NOMO-1 (cell line): ENCODE data around the gene RFTN1.

ENCODE experiments used
- DNase-seq, 2 experiments: peaks; one replicate each; lab custom pipeline; 2025; ENCODE audit not compliant: unreplicated experiment in 2 of 2; lab: John Stamatoyannopoulos, UW

The RFTN1 gene

DNA sequence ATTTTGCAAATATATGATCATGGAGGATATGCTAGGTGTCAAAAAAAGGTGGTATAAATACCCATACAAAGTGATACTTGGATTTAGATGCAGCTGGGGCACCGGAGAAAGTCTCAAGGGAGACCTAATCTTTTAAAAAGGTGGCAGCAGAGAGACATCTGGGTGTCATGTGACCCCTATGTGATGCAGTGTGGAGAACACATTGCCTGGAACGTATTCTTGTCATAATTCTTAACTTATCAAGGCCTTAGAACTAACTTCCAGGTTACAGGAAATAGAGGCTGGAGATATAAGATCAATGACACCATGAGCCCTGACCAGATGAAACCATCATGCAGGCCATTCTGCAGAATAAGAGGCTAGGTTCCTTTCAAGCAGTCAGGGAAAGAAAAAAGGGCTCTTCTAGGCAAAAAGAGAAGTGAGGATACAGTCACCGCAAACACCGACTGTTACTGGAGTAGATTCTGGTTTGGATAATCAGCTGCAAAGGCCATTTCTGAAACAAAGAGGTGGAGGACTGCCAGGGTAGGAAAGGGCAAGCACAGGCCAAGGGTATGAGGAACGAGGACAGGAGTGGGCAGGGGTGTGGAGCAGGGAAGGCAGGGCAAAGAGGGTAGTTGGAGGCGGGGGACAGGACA is 147.9 kb downstream of the RFTN1 start:
- no peak for DNase-seq

- no peak for DNase-seq
Observed at GRCh38 chr3:16364963-16365362, 148.5 kb downstream of the RFTN1 start.

DNA sequence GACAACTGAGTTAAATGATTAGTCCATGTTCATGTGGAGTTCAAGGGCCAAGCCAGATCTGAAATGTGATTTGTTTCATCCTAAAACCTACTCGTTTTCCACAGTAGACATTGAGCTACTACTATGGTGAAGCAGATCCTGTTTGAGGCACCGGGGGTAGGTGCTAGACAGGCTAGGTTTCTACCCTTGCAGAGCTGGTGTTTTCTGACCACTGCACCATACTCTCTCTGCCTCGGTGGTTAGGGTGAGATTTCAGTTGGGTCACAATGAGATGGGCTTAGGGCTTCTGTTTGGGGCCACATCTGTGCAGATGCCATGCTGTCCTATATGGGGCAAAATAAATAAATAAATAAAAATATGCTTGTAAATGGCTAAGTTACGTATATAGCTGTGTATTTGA is 149.2 kb downstream of the RFTN1 start:
- no peak for DNase-seq

GRCh38 chr3:16363636-16364035 is 149.9 kb downstream of the RFTN1 start:
- DNase-seq: no peak

- no peak for DNase-seq
Observed at GRCh38 chr3:16362770-16363169, 150.7 kb downstream of the RFTN1 start.

- DNase-seq: no peak
Observed at GRCh38 chr3:16361087-16361486, 152.4 kb downstream of the RFTN1 start.

DNA sequence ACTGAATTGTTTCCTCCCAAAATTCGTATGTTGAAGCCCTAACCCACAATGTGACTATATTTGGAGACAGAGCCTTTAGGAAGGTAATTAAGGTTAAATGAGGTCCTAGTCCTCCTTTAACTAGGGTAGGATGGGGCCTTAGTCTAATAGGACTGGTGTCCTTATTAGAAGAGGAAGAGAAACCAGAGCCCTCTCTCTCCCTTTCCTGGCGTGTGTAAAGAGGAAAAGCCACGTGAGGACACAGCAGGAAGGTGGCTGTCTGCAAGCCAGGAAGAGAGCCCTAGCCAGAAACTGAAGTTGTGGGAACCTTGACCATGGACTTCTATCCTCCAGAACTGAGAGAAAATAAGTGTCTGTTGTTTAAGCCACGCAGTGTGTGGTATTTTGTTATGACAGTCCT is 154.2 kb downstream of the RFTN1 start:
- peak in 1 of 2 experiments; percentile 4 for DNase-seq

- DNase-seq: no peak
Observed at GRCh38 chr3:16358336-16358735, 155.2 kb downstream of the RFTN1 start.

DNA sequence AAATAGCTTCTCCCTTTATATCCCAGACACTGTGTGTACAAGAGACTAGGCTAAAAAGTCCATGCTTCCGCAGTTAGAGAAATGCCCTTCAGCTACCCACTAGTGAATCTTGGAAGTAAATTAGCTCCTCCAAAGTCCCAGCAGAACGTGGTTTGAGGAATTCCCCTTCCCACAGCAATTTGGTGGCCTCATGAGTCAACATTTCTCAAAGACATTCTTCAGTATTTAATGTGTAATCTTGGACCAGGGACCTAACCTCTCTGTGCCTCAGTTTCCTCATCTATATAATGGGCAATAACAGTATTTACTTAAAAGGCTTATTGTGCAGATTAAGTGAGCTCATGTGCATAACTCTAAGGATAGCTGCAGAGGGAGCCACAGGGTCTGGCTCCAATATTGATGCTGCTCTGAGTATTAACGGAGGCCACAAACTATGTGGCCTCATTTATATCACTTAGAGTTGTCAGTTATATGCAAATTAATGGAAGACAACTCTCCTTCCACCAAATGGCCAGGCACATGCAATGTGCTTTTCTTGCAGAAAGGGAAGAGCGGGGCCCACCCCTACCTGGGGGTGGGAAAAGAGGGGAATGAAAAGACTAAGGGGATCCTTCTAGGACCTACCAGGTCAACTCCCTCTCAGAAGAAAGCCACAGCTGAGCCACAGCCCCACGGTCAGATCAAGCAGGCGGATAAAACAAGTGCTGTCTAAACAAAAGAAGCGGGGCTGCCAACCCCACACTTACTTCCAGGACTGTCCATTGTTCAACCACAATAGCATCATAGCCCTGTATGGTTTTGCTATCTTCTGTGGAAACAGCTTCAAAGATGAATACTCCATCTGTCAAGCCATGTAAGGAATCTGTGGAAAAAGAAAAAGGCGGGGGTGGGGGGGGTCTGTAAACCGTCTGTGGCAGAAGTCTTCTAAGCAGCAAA is 156.0 kb downstream of the RFTN1 start:
- DNase-seq: no peak

DNA sequence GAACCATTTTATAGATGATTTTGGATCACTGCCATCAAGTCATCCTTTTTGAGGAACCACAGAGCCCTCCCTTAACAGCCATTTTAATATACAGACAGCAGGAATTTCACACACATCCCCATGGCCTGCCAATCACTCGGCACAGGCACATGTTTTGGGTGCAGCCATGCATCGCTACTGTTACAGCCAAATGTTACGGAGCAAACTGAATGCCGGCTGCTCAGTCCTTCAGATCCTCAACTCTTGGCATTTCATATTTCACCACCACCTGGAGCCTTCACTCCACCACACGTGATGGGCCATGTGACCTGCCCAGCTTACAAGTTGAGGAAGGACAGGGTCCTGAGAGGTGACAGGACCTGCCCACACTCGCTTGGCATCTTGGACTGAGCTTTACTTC is 157.7 kb downstream of the RFTN1 start:
- DNase-seq: no peak

DNA sequence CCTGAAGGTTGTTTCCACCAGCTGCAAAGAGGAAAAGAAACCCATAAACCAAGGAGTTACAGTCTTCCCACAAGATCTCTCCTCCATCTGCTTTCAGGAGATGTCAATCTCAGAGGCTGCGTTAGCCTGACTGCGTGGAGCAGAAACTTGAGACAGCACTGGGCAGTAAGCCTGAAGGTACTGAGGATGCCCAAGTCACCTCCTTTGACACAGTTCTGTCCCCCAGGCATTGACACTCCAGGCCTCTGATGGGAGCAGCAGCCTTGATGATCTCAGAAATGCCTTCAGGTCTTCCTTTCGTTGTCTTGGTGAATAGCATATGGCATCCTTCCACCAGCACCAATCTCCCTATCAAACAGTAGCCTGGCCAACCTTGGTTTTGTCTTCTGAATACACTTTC is 159.2 kb downstream of the RFTN1 start:
- DNase-seq: no peak

- no peak for DNase-seq
Observed at GRCh38 chr3:16352428-16352827, 161.1 kb downstream of the RFTN1 start.

DNA sequence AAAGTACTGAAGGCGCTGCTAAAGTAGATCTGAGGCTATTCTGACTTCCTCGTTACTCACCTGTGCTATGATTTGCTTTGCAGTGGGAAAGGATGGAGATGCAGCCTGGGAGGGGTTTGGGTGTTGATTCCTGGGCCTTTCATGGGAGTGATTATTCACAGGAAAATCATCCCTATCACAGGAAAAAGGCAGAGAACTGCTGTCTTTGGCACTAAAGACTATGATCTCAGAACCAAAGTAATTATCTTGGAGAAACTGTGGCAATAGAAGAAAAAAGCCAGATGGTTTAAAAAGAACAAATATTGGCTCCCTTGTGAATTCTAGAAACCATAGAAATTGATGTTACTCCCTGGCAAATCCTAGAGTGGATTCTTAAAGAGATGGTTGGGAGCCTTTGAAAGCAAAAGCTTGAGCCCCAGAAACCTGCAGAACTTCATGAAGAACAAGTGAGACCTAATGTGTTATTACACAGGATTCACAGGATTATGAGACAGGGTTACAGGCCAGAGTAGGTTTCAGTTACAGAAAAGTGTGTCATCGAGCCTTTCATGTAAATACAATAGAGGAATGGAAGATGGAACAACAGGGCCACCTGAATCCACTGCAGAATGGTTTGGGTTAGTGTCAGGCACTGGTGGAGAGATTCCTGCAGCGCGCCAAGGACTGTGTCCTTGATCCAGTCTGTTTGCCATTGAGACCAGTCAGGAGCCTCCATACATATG is 162.7 kb downstream of the RFTN1 start:
- no peak for DNase-seq

DNA sequence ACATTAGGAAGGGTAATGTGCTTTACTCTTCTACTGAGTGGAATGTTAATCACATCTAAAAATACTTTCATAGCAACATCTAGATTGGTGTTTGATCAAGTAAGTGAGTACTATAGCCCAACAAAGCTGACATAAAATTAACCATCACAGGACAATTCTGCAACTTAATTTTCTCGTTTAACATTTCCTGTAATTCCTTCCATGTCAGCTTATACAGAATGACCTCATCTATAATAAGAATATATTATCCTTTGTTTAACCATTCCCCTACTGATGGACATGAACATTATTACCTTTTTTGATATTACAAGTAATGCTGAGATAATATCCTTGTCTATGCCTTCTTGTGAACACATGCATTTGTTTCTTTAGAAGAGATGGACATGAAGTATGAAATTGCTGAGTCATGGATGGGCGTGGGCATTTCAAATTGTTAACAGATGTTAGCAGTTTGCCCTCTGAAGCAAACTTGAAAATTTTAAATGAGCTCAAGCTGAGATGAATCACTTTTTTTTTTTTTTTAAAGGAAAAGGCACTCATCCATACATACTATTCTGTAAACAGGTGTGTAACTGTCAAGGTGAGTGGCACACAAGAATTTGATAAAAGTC is 163.4 kb downstream of the RFTN1 start:
- DNase-seq: peak in 1 of 2 experiments; percentile 13

GRCh38 chr3:16347548-16347947 is 166.0 kb downstream of the RFTN1 start:
- no peak for DNase-seq

DNA sequence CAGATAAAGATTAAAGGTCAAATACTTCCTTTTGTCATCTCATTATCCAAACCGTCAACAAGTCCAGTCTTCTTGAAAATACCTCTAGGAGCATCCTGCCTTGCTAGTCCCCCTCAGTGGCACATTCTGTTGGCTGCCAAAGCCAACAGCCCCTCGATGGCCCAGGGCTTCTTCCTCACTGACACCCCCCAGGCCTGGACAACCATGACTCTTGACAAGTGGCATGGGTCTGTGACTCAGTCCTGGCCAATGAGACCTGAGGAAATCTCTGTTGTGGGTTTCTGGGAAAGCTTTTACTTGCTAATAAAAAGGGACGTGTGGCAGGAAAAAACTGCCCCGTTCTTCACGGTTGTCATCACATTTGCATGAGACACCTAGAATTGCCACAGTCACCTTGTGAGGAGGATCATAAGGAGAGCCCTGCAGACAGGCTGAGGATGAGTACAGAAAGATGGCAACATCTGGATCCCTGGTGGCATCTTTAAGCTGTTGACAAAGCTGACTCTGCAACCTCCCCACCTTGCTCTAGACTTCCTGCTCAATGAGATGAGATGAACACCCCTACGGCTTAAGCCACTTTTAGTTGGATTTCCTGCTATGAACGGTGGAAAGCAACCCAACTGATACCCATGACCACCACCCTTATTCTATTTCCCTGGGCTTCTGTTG is 167.0 kb downstream of the RFTN1 start:
- no peak for DNase-seq

DNA sequence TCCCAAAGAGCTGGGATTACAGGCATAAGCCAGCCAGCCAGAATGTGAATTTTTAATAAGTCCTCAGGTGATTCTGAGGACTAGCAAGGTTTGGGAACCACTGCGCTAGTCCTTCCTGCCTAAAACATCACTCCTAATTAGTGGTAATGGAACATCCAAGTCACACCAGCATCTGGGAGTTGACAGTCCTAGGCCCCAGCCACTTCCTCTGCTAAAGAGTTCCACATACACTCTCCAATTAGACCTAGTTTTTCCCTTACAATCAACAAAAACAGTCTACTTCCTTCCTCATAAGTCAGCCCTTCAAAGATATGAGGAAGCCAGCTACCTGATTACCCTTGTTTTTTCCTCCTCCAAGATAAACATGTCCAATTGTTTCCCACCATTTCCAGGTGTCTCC is 170.4 kb downstream of the RFTN1 start:
- no peak for DNase-seq

GRCh38 chr3:16338999-16339398 is 174.5 kb downstream of the RFTN1 start:
- DNase-seq: peak; percentile 39 to 84

GRCh38 chr3:16337856-16338540 is 175.5 kb downstream of the RFTN1 start:
- DNase-seq: peak; percentile 26 to 71

DNA sequence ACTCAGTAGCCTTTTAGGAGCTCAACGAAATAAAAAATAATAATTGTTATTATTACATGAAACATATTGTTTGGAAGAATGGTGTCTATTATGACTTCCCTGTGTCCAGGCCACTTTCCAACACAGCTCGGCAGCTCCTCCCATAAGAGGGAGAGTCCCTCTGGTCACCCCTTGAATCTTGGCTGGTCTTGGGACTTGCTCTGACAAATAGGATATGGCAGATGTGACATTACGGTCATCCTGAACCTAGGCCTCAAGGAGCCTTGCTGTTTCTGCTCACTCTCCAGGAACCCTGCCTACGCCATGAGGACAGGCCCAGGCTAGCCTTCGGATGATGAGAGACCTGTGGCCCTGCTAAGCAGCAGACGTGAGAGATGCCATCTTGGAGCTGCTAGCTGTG is 176.7 kb downstream of the RFTN1 start:
- DNase-seq: no peak
